Peyer's patch (tissue), 4 donors: ENCODE data around the gene GAMT.
"Not testable (repeated sequence)": the region's sequence is repeated elsewhere in the genome, so short reads cannot be mapped to it uniquely, and the experiment has no call there.

ENCODE experiments used
- CTCF ChIP-seq, 6 experiments: fragments of 450-650 bp in 4 of 6; fragments of 200-600 bp in 2 of 6; sonication (generic) in 1 of 6; IDR thresholded peaks; one replicate each; pipeline ENCODE4 v1.5.1; 2017 to 2019; ENCODE audit warnings: antibody characterized with exemption in 6 of 6, mild to moderate bottlenecking in 3 of 6, moderate library complexity in 1 of 6
- POLR2A ChIP-seq, 2 donors: fragments of 450-650 bp; IDR thresholded peaks; one replicate each; pipeline ENCODE4 v1.5.1; 2017; ENCODE audit warnings: antibody characterized with exemption in 2 of 2, mild to moderate bottlenecking in 2 of 2, moderate library complexity in 2 of 2

DNA sequence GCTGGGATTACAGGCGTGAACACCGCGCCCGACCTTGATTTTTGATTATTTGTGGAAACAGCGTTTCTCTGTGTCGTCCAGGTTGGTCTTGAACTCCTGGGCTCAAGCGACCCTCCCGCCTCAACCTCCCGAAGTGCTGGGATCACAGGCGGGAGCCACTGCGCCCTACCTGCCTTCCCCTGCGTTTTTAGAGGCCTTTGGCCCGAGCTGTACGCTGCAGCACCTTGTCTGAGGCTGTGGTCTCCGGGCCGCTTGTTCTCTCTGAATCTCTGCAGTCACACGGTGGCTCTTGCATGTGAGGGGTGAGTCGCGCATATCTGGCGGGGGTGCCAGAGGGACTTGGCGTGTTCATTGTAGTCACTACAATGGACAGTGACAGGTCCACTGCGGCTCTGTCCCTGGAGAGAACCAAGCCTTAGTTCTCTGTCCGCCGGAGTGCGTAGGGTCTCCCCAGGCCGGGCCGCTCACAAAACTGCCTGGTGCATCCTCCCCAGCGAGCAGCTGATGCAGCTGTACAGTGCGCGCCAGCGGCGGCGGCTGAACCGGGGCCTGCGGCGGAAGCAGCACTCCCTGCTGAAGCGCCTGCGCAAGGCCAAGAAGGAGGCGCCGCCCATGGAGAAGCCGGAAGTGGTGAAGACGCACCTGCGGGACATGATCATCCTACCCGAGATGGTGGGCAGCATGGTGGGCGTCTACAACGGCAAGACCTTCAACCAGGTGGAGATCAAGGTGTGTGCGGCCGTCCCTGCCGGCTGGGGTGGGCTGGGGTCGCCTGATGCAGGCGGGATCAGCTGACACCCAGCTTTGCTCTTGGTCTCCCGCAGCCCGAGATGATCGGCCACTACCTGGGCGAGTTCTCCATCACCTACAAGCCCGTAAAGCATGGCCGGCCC lies 38.4 kb upstream of the GAMT start:
- TF ChIP-seq POLR2A, CTCF (IDR thresholded peaks at IDR 0.05): not testable (repeated sequence)
